ENCODE measurements around the gene BBS1.

Gene BBS1

DNA sequence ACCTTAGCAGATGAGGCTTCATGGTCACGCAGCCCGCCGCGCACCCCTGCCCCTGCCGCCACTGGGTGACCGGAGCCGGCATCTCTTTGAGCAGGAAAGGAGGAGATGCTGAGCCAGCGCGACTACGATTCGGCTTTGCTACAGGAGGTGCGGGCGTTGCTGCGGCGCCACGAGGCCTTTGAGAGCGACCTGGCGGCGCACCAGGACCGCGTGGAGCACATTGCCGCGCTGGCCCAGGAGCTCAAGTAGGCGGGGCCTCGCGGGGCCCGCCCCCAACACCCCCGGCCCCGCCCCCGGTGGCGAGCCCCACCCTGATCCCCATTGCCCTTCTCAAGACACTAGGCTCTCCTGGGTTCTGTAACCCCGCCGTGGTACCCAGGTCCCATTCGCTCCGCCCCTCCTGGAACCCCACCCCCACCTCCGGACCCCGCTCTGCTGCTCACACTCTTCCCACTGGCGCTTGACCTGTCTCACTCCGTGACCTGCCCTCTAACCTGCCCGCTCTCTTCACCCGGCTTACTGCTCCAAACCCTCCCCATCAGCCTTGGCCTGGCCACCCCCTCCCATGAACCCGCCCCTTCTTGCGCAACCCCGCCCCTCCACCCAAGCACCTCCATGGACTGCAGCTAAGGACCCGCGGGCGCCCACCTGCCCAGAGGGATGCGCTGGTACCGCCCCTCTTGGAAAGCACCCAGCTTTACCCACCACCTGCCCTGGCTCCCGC is 48.9 kb downstream of the BBS1 start:
- TF ChIP-seq POLR2A (IDR thresholded peaks at IDR 0.05; ENCODE audit: low read depth, low read length) (no peak), TAF1 (IDR thresholded peaks at IDR 0.05; ENCODE audit: borderline replicate concordance, low read depth, low read length) (no peak), POLR2AphosphoS5 (IDR thresholded peaks at IDR 0.05; ENCODE audit: low read depth, low read length) (no peak)
- DNase-seq (ENCODE audit: insufficient read length) (no peak), FAIRE-seq (no peak)

DNA sequence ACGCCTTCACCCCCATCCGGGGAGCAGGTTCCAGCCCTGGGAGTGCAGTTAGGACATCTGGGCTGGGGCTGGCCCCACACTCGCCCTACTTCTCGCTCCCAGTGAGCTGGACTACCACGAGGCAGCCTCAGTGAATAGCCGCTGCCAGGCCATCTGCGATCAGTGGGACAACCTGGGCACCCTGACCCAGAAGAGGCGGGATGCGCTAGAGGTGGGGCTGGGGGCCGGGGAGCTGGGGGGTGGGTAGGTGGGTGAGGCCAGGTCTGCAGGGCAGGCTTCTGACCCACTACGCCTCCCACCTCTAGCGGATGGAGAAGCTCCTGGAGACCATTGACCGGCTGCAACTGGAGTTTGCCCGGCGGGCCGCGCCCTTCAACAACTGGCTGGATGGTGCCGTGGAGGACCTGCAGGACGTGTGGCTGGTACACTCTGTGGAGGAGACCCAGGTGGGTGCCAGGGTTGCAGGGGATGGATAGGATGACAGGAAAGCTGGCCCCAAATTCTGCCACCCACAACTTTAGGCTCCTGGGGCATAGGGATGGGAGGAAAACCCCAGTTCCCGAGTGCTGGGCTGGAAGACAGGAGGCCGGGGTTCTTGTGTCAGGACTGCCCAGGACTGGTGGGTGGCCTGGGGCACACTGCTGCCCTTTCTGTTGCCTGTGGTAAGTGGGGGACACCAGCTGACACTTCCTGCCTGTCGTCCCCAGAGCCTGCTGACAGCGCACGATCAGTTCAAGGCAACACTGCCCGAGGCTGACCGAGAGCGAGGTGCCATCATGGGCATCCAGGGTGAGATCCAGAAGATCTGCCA is 49.6 kb downstream of the BBS1 start:
- TF ChIP-seq POLR2A (IDR thresholded peaks at IDR 0.05; ENCODE audit: low read depth, low read length) (no peak), POLR2AphosphoS5 (IDR thresholded peaks at IDR 0.05; ENCODE audit: low read depth, low read length) (no peak), TAF1 (IDR thresholded peaks at IDR 0.05; ENCODE audit: borderline replicate concordance, low read depth, low read length) (no peak)
- FAIRE-seq: no peak

DNA sequence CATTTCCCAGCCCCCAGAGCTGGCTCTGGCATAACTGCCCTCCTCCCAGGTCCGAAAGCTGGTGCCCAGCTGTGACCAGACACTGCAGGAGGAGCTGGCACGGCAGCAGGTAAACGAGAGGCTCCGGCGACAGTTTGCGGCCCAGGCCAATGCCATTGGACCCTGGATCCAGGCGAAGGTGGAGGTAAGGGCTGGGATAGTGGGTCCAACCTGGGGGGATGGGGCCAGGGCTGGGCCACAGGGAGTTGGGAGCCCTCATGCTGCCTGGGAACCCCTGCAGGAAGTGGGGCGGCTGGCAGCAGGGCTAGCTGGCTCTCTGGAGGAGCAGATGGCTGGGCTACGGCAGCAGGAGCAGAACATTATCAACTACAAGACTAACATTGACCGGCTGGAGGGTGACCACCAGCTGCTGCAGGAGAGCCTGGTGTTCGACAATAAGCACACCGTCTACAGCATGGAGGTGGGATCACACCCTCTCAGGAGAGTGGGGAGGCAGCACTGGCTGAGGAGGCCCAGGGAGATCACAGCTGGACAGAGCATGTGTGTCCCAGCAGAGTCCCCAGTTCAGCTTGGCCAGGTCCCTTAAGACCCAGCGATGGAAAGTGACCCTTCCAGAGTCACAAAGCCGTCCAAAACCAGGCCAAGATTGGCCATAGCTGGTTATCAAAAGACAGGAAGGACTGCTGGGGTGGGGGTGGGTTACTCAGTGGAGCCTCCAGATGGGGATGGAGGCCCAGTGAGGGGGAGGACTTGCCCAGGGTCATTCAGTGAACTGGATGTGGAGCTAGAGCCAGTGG is 50.9 kb downstream of the BBS1 start:
- FAIRE-seq: no peak
- TF ChIP-seq POLR2AphosphoS5 (IDR thresholded peaks at IDR 0.05; ENCODE audit: low read depth, low read length) (no peak), POLR2A (IDR thresholded peaks at IDR 0.05; ENCODE audit: low read depth, low read length) (no peak), TAF1 (IDR thresholded peaks at IDR 0.05; ENCODE audit: borderline replicate concordance, low read depth, low read length) (no peak)
- DNase-seq (ENCODE audit: insufficient read length): no peak

More for the DNA sequence above, 49.6 kb downstream of the BBS1 start:
- no peak for DNase-seq (ENCODE audit: insufficient read length)

DNA sequence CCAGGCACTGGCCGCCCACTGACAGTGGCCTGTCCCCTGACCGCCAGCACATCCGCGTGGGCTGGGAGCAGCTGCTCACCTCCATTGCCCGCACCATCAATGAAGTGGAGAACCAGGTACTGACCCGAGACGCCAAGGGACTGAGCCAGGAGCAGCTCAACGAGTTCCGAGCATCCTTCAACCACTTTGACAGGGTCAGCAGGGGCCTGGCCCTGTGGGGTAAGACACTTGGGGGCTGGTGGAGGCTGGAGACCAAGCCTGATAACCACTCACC is 51.5 kb downstream of the BBS1 start:
- TF ChIP-seq TAF1 (IDR thresholded peaks at IDR 0.05; ENCODE audit: borderline replicate concordance, low read depth, low read length) (no peak), POLR2A (IDR thresholded peaks at IDR 0.05; ENCODE audit: low read depth, low read length) (no peak), POLR2AphosphoS5 (IDR thresholded peaks at IDR 0.05; ENCODE audit: low read depth, low read length) (no peak)
- FAIRE-seq (no peak), DNase-seq (ENCODE audit: insufficient read length) (no peak)

DNA sequence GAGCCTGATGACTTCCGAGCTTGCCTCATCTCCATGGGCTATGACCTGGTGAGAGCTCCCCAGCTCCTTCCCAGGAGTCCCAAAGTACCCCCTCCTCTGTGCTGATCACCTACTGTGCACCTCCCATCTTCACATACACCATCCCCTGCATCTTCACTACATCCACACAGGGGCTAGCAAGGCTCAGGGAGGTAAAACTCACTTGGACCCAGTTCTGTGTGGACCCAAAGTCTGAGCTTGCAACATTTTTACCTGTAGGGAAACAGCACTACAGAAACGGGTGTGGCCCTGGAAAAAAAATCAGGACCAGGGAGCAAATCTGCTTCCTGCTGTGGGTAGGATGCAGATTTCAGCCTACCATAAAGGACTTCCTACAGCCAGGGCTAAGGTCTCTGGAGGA is 51.8 kb downstream of the BBS1 start:
- TF ChIP-seq TAF1 (IDR thresholded peaks at IDR 0.05; ENCODE audit: borderline replicate concordance, low read depth, low read length) (no peak), POLR2AphosphoS5 (IDR thresholded peaks at IDR 0.05; ENCODE audit: low read depth, low read length) (no peak), POLR2A (IDR thresholded peaks at IDR 0.05; ENCODE audit: low read depth, low read length) (no peak)
- DNase-seq (ENCODE audit: insufficient read length) (no peak), FAIRE-seq (no peak)

DNA sequence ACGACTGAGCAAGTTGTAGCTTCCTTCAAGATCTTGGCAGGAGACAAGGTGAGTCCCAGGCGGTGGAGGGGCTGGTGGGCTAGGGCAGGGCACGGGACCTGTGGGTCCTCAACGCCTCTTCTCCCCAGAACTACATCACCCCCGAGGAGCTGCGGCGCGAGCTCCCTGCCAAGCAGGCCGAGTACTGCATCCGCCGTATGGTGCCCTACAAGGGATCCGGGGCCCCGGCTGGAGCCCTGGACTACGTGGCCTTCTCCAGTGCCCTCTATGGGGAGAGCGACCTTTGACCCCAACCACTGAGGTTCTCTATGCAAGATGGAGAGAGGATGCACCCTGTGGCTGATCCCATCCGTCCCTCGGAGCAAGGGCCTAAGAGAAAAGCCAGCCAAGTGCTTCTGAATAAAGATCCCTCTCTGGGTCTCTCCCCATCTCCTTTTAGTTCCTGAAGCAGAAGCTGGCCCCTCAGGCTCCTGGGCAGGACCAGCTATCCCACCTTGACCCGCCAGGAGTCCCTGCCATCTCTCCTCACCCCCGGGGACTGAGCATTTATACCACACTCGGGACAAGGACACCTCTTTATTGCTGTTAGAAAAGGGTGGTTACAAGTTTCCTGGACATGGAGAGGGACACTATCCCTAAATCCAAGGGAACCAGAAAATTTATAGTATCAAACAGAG is 52.6 kb downstream of the BBS1 start:
- no peak for TF ChIP-seq TAF1 (IDR thresholded peaks at IDR 0.05; ENCODE audit: borderline replicate concordance, low read depth, low read length)
- TF ChIP-seq POLR2A (IDR thresholded peaks at IDR 0.05; ENCODE audit: low read depth, low read length): no peak
- TF ChIP-seq POLR2AphosphoS5 (IDR thresholded peaks at IDR 0.05; ENCODE audit: low read depth, low read length): no peak
- no peak for FAIRE-seq
- no peak for DNase-seq (ENCODE audit: insufficient read length)

DNA sequence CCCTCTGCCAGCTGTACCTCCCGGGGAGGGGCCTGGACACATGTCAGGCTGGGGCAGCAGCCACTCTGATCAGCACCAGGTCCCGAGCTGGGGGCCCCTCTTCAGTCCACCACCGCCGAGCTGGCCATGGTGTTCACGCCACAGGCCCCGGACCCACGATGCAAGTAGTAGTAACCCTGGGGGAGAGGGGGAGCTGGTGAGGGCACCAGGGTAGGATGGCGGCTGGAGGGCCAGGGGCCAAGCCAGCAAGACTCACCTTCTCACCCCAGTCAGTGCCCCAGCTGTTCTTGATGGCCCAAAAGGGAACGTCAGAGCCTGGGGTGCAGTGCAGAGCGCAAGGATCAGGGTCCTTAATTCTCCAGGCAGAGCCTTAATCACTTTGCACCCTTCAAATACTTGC is 53.4 kb downstream of the BBS1 start:
- FAIRE-seq: no peak
- DNase-seq (ENCODE audit: insufficient read length): no peak
- TF ChIP-seq POLR2AphosphoS5 (IDR thresholded peaks at IDR 0.05; ENCODE audit: low read depth, low read length) (no peak), POLR2A (IDR thresholded peaks at IDR 0.05; ENCODE audit: low read depth, low read length) (no peak), TAF1 (IDR thresholded peaks at IDR 0.05; ENCODE audit: borderline replicate concordance, low read depth, low read length) (no peak)

DNA sequence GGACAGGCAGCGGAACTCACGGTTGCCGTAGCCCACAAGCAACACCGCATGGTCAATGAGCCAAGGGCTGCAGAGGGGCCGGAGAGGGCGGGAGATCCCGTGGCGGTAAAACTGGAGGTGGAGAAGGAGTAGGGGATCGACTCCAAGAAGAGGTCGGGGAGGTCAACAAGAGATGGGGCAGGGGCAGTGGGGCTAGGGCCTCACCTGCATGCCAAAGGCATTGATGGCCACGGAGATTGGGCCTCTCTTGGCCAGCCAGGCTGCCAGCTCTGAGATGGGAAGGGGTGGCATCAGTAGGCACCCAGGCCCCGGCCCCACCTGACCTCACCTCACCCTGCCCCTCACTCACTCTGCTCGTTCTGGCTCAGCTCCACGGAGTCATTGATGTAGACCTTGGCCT is 54.1 kb downstream of the BBS1 start:
- no peak for FAIRE-seq
- no peak for DNase-seq (ENCODE audit: insufficient read length)
- TF ChIP-seq POLR2AphosphoS5 (IDR thresholded peaks at IDR 0.05; ENCODE audit: low read depth, low read length) (no peak), POLR2A (IDR thresholded peaks at IDR 0.05; ENCODE audit: low read depth, low read length) (no peak)

DNA sequence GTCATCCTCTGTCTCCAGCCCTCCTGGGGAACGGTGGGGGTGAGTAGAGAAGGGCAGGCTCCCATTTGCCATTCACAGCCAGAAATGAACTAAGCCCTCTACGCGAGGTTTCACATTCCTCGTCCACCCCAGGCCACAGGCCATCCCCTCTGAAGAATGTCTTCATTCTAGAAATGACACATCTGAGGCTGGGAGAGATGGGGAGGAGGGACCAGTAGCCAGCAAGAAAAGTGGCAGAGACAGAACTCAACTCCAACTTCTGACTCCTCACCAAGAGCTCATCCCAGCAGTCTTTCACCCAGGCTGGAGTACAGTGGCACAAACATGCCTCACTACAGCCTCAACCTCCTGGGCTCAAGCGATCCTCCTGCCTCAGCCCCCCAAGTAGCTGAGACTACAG is 54.5 kb downstream of the BBS1 start:
- TF ChIP-seq POLR2AphosphoS5 (IDR thresholded peaks at IDR 0.05; ENCODE audit: low read depth, low read length) (no peak), POLR2A (IDR thresholded peaks at IDR 0.05; ENCODE audit: low read depth, low read length) (no peak), TAF1 (IDR thresholded peaks at IDR 0.05; ENCODE audit: borderline replicate concordance, low read depth, low read length) (no peak)
- FAIRE-seq (no peak), DNase-seq (ENCODE audit: insufficient read length) (no peak)

DNA sequence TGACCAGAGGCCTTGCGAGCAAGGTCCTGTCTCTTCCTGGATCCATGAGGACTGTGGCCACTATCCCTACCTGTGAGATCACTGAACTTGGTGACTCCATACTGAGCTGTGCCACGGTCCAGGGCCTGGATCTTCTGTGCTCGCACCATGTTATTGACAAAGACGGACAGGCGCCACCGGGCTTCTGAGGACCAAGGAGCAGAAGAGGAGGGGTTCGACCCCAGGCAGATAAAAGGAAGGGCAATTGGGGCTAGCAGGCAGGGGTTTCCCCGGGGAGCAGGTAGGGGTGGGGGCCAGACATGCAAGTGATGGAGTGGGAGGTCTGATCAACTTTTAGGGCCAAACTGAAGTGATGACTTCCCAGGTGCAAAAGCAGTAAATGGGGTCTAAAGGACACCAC is 55.8 kb downstream of the BBS1 start:
- DNase-seq (ENCODE audit: insufficient read length) (no peak), FAIRE-seq (no peak)
- TF ChIP-seq TAF1 (IDR thresholded peaks at IDR 0.05; ENCODE audit: borderline replicate concordance, low read depth, low read length) (no peak), POLR2A (IDR thresholded peaks at IDR 0.05; ENCODE audit: low read depth, low read length) (no peak), POLR2AphosphoS5 (IDR thresholded peaks at IDR 0.05; ENCODE audit: low read depth, low read length) (no peak)

DNA sequence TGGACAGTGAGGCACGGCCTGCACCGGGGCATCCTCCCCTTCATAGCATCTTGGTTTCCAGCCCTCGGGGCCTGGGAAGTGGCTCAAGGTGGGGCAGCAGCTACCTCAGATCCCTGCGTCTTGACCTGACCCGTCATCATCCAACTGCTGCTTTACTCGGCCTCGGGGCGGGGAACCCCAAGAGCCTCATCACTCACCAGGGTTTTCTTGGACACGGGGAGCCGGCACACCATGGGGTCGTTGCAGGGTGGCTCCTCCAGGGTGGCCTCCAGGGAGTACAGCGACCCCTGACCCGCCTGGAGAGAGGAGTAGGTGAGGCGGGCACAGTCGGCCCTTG is 57.3 kb downstream of the BBS1 start:
- TF ChIP-seq POLR2AphosphoS5 (IDR thresholded peaks at IDR 0.05; ENCODE audit: low read depth, low read length): no peak
- no peak for TF ChIP-seq TAF1 (IDR thresholded peaks at IDR 0.05; ENCODE audit: borderline replicate concordance, low read depth, low read length)
- no peak for TF ChIP-seq POLR2A (IDR thresholded peaks at IDR 0.05; ENCODE audit: low read depth, low read length)
- DNase-seq (ENCODE audit: insufficient read length): no peak
- no peak for FAIRE-seq

All from GM12892 (cell line).